GM19193 (cell line): ENCODE results near the gene TSPAN31.

Source experiments
- POLR2A ChIP-seq: IDR thresholded peaks from 4 replicates; pipeline ENCODE4 v1.6.1; 2011; ENCODE audit not compliant: insufficient read depth, insufficient read length; ENCODE audit errors: extremely low read depth

Gene TSPAN31

GRCh38 chr12:57765003-57765697 lies 20.3 kb downstream of the TSPAN31 start:
- TF ChIP-seq POLR2A: peak; percentile 27

- no peak for TF ChIP-seq POLR2A
These were observed 21.0 kb downstream of the TSPAN31 start for GRCh38 chr12:57765698-57766463.

GRCh38 chr12:57766464-57767304 lies 21.8 kb downstream of the TSPAN31 start, which contains the start of gene CYP27B1:
TSS of gene CYP27B1 (minus strand) at chr12:57767078. CDS start at chr12:57767041, 37 bp downstream.
- TF ChIP-seq POLR2A: no peak

GRCh38 chr12:57767305-57767698 lies 22.5 kb downstream of the TSPAN31 start:
- TF ChIP-seq POLR2A: no peak

- TF ChIP-seq POLR2A: no peak
These were observed 23.0 kb downstream of the TSPAN31 start for GRCh38 chr12:57767876-57768275.

GRCh38 chr12:57769594-57769993 lies 24.8 kb downstream of the TSPAN31 start:
- no peak for TF ChIP-seq POLR2A

GRCh38 chr12:57770734-57771133 lies 25.9 kb downstream of the TSPAN31 start:
- TF ChIP-seq POLR2A: no peak

GRCh38 chr12:57771236-57771872 lies 26.5 kb downstream of the TSPAN31 start:
- no peak for TF ChIP-seq POLR2A

GRCh38 chr12:57771873-57772428 lies 27.1 kb downstream of the TSPAN31 start, which contains the start of gene METTL1:
TSS of gene METTL1 (minus strand) at chr12:57772105. CDS start at chr12:57772083, 22 bp downstream.
- peak; percentile 88 for TF ChIP-seq POLR2A

GRCh38 chr12:57772429-57773322 lies 27.8 kb downstream of the TSPAN31 start, which contains the start of gene EEF1AKMT3:
TSS of gene EEF1AKMT3 (plus strand) at chr12:57772614. CDS start at chr12:57772725, 111 bp downstream.
- no peak for TF ChIP-seq POLR2A

GRCh38 chr12:57775044-57775443 lies 30.2 kb downstream of the TSPAN31 start:
- TF ChIP-seq POLR2A: no peak

GRCh38 chr12:57775563-57776246 lies 30.9 kb downstream of the TSPAN31 start:
- TF ChIP-seq POLR2A: no peak

GRCh38 chr12:57776247-57776587 lies 31.4 kb downstream of the TSPAN31 start:
- TF ChIP-seq POLR2A: no peak
